ENCODE results near the gene OR5H14.

DNA sequence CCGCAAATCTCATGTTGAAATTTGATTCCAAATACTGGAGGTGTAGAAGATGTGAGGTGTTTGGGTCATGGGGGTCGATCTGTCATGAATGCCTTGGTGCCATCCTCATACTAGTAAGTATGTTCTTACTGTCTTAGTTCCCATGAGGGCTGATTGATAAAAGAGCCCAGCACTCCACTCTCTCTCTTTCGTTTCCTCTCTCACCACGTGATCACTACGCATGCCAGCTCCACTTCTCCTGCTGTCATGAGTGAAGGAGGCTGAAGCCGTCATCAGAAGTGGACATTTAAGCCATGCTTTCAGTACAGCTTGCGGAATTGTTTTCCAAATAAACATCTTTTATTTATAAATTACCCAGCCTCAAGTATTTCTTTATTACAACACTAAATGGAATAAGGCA, 25.3 kb downstream of the OR5H14 start:
- TF ChIP-seq, protein P1, sequence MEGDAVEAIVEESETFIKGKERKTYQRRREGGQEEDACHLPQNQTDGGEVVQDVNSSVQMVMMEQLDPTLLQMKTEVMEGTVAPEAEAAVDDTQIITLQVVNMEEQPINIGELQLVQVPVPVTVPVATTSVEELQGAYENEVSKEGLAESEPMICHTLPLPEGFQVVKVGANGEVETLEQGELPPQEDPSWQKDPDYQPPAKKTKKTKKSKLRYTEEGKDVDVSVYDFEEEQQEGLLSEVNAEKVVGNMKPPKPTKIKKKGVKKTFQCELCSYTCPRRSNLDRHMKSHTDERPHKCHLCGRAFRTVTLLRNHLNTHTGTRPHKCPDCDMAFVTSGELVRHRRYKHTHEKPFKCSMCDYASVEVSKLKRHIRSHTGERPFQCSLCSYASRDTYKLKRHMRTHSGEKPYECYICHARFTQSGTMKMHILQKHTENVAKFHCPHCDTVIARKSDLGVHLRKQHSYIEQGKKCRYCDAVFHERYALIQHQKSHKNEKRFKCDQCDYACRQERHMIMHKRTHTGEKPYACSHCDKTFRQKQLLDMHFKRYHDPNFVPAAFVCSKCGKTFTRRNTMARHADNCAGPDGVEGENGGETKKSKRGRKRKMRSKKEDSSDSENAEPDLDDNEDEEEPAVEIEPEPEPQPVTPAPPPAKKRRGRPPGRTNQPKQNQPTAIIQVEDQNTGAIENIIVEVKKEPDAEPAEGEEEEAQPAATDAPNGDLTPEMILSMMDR (IDR thresholded peaks at IDR 0.05; ENCODE audit: poor library complexity, severe bottlenecking): no peak
- TF ChIP-seq, protein P2, sequence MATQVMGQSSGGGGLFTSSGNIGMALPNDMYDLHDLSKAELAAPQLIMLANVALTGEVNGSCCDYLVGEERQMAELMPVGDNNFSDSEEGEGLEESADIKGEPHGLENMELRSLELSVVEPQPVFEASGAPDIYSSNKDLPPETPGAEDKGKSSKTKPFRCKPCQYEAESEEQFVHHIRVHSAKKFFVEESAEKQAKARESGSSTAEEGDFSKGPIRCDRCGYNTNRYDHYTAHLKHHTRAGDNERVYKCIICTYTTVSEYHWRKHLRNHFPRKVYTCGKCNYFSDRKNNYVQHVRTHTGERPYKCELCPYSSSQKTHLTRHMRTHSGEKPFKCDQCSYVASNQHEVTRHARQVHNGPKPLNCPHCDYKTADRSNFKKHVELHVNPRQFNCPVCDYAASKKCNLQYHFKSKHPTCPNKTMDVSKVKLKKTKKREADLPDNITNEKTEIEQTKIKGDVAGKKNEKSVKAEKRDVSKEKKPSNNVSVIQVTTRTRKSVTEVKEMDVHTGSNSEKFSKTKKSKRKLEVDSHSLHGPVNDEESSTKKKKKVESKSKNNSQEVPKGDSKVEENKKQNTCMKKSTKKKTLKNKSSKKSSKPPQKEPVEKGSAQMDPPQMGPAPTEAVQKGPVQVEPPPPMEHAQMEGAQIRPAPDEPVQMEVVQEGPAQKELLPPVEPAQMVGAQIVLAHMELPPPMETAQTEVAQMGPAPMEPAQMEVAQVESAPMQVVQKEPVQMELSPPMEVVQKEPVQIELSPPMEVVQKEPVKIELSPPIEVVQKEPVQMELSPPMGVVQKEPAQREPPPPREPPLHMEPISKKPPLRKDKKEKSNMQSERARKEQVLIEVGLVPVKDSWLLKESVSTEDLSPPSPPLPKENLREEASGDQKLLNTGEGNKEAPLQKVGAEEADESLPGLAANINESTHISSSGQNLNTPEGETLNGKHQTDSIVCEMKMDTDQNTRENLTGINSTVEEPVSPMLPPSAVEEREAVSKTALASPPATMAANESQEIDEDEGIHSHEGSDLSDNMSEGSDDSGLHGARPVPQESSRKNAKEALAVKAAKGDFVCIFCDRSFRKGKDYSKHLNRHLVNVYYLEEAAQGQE (IDR thresholded peaks at IDR 0.05; ENCODE audit: borderline replicate concordance): no peak
